C4-2B (cell line): Measurements from ENCODE around the gene SH3RF2.

ENCODE experiments used
- H3K27ac ChIP-seq: fragments of 450-650 bp; 2 replicates; pipeline ENCODE4 v1.5.1; 2017
- ZFX ChIP-seq: fragments of 450-650 bp; IDR thresholded peaks from 2 replicates; pipeline ENCODE4 v1.6.1; 2017
- TF ChIP-seq, protein P1 (sequence below): fragments of 450-650 bp; conservative IDR thresholded peaks from 2 replicates; pipeline ENCODE4 v1.5.1; 2017; ENCODE audit warnings: mild to moderate bottlenecking

Gene SH3RF2

GRCh38 chr5:145996135-145996534 lies 59.8 kb downstream of the SH3RF2 start:
- no peak overlapping the region for H3K27ac ChIP-seq

DNA sequence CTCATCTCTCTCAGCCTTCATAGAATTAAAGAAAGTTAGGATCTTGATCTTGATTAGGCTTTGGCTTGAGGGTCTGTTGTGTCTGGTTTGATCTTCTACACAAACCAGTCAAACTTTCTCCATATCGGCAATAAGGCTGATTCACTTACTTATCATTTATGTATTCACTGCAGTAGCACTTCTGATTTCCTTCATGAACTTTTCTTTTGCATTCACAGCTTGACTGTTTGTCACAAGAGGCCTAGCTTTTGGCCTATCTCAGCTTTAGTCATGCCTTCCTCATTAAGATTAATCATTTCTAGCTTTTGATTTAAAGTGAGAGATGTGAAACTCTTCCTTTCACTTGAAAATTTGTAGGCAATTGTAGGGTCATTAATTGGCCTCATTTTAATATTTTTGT lies 62.8 kb downstream of the SH3RF2 start:
- H3K27ac ChIP-seq = no peak overlapping the region
- TF ChIP-seq, protein P1, sequence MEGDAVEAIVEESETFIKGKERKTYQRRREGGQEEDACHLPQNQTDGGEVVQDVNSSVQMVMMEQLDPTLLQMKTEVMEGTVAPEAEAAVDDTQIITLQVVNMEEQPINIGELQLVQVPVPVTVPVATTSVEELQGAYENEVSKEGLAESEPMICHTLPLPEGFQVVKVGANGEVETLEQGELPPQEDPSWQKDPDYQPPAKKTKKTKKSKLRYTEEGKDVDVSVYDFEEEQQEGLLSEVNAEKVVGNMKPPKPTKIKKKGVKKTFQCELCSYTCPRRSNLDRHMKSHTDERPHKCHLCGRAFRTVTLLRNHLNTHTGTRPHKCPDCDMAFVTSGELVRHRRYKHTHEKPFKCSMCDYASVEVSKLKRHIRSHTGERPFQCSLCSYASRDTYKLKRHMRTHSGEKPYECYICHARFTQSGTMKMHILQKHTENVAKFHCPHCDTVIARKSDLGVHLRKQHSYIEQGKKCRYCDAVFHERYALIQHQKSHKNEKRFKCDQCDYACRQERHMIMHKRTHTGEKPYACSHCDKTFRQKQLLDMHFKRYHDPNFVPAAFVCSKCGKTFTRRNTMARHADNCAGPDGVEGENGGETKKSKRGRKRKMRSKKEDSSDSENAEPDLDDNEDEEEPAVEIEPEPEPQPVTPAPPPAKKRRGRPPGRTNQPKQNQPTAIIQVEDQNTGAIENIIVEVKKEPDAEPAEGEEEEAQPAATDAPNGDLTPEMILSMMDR = no peak
- no peak for TF ChIP-seq ZFX

More at GRCh38 chr5:145996135-145996534, 59.8 kb downstream of the SH3RF2 start:
- TF ChIP-seq ZFX = no peak
- TF ChIP-seq, protein P1 = no peak

DNA sequence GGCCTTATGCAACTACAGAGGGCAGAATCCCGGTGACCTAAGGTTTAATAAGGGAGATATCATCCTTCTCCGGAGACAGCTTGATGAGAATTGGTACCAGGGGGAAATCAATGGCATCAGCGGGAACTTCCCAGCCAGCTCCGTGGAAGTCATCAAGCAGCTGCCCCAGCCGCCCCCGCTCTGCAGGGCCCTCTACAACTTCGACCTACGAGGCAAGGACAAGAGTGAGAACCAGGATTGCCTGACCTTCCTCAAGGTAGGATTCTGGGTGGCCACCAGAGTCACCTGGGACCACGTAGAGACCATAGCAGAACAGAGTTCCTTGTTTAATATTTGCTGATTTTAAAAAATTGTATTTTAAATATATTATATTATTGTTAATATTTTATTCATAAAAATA lies 63.7 kb downstream of the SH3RF2 start:
- no peak for TF ChIP-seq ZFX
- TF ChIP-seq, protein P1 = no peak
- no peak overlapping the region for H3K27ac ChIP-seq

DNA sequence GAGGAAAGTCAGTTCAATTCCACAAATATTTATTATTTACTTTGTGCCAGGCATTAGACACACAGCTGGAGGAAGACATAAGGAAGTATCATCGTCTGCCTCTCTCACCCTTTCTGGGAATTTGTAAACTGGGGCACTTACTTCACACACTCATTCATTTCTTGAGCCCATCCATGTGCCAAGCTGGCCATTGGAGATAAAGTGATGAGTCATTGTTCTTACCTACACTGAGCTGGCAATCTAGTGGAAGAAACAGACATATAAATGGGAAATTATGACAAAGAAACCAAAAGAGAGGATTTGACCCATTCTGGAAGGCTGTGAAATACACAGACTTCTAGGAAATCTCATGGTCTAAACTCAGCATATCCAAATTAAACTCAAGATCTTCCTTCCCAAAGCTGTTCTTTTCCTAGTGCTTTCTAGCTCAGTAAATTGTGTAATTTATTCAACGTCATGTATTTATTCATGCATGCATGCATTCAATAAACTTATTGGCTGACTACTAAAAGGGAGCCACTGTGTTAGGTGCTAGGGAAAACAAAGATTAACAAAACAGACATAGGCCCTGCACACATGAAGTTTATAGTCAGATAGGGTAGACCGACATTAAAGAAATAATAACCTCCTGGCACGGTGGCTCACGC lies 65.3 kb downstream of the SH3RF2 start:
- H3K27ac ChIP-seq = no peak overlapping the region
- TF ChIP-seq, protein P1 = no peak
- no peak for TF ChIP-seq ZFX

GRCh38 chr5:146002491-146002890 lies 66.1 kb downstream of the SH3RF2 start:
- no peak overlapping the region for H3K27ac ChIP-seq
- TF ChIP-seq, protein P1 = no peak
- TF ChIP-seq ZFX = no peak

- TF ChIP-seq ZFX = no peak
- H3K27ac ChIP-seq = no peak overlapping the region
Observed at GRCh38 chr5:146003852-146004251, 67.5 kb downstream of the SH3RF2 start.

DNA sequence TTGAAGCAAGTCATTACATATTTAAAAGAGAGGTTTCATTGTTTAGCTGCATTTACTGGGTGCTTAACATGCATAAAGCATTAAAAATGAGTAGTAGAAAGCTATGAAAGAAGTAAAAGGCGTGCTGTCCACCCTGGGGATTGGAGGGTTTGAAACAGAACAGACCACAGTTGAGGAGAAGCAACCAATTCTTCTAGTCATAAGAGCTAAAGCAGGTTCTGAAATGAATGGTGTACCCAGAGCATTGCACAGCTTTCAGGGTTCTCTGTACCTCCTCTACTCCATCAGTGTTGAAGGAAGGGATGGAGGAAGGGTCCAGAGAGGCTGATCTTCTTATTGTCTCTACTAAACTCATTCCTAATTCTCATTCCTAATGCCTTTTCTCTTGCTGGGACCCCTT lies 68.9 kb downstream of the SH3RF2 start:
- H3K27ac ChIP-seq = no peak overlapping the region

More for the DNA sequence above, 68.9 kb downstream of the SH3RF2 start:
- TF ChIP-seq ZFX = no peak
- TF ChIP-seq, protein P1 = no peak
